ENCODE data around the gene PIGN. TPM values are rescaled to one million over a fixed set of nuclear protein-coding genes. Genes with fewer than 3 reads are reported as not detected.

The PIGN gene
- total RNA-seq, 6 experiments from 2014 or later, result 8.2 to 17.8 (median 13.0) TPM

DNA sequence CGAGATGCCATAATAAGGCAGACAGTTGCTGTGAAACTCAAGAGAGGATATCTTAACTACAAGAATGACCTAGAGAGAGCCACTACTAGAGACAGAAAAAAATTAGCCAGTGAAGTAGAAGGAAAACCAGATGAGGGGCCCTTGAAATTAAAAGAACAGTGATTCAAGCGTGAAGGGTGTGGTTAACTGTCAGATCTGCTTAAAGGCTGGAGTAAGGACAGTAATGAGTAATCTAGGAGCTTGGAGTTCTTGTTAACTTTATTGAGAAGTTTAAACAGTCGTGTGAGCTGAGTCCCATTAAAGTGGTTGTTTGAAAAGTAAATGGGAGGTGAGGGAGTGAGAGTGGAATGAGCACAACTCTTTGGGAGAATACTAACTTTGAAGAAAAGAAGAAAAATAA lies 21.3 kb downstream of the PIGN start:
- WGBS (ENCODE audit: insufficient coverage, low coverage, low lambda C conversion rate, missing lambda C conversion rate), result 94% methylated on average over 3 of the region's 3 CpGs
- no peak overlapping the region for H3K4me3 ChIP-seq
- H3K9me3 ChIP-seq, result no peaks in the 10 kb centered on the region
- H3K36me3 ChIP-seq, result no peaks in the 10 kb centered on the region
- TF ChIP-seq, protein P1, sequence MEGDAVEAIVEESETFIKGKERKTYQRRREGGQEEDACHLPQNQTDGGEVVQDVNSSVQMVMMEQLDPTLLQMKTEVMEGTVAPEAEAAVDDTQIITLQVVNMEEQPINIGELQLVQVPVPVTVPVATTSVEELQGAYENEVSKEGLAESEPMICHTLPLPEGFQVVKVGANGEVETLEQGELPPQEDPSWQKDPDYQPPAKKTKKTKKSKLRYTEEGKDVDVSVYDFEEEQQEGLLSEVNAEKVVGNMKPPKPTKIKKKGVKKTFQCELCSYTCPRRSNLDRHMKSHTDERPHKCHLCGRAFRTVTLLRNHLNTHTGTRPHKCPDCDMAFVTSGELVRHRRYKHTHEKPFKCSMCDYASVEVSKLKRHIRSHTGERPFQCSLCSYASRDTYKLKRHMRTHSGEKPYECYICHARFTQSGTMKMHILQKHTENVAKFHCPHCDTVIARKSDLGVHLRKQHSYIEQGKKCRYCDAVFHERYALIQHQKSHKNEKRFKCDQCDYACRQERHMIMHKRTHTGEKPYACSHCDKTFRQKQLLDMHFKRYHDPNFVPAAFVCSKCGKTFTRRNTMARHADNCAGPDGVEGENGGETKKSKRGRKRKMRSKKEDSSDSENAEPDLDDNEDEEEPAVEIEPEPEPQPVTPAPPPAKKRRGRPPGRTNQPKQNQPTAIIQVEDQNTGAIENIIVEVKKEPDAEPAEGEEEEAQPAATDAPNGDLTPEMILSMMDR (IDR thresholded peaks at IDR 0.05), result no peak
- TF ChIP-seq POLR2A (IDR thresholded peaks at IDR 0.05), result no peak
- ATAC-seq, result no peak
- no peak for DNase-seq
- H3K27me3 ChIP-seq, result no peaks in the 10 kb centered on the region
- intact Hi-C loops (cut with DNase I), result no loop called here
- H3K27ac ChIP-seq, result no peak overlapping the region
- no peaks in the 10 kb centered on the region for H3K4me1 ChIP-seq

DNA sequence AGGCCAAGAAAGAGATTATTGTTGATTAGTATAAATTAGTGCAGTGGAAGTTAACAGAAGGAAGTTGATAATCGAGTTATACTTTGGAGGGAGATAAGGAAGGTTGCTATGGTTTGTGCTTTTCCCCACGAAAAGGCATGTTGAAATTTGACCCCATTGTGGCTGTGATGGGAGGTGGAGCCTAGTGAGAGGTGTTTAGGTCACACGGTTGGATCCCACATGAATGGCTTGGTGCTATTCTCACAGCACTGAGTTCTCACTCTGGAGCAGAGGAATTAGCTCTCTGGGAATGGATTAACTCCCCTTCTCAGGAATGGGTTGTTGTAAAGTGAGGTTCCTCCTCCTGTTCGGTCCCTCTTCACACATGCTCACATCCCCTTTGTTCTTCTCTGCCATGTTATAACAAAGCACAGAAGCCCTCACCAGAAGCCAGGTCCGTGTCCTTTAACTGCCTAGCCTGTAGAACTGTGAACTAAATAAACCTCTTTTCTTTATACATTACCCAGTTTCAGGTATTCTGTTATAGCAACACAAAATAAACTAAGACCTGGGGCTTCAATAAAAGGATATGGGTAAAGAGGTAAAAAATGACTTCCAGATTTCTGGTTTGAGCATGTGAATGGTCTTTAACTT lies 21.9 kb downstream of the PIGN start:
- Histone ChIP-seq H3K36me3 (no peaks in the 10 kb centered on the region), H3K4me3 (no peak overlapping the region), H3K27me3 (no peaks in the 10 kb centered on the region), H3K9me3 (no peaks in the 10 kb centered on the region), H3K4me1 (no peaks in the 10 kb centered on the region), H3K27ac (no peak overlapping the region)
- TF ChIP-seq, protein P1 (IDR thresholded peaks at IDR 0.05), result no peak
- no peak for TF ChIP-seq POLR2A (IDR thresholded peaks at IDR 0.05)
- ATAC-seq, result no peak
- intact Hi-C loops (cut with DNase I), result no loop called here
- no peak for DNase-seq
- WGBS (ENCODE audit: insufficient coverage, low coverage, low lambda C conversion rate, missing lambda C conversion rate), result 66% methylated on average over 4 of the region's 5 CpGs

DNA sequence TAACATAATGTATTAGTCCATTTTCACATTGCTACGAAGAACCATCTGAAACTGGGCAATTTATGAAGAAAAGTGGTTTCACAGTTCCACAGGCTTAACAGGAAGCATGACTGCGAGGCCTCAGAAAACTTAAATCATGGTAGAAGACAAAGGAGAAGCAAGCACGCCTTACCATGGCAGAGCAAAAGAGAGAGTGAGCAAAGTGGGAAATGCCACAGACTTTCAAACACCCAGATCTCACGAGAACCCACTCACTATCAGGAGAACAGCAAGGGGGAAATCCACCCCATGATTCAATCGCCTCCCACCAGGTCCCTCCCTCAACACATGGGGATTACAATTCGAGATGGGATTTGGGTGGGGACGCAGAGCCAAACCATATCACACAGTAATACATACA lies 22.5 kb downstream of the PIGN start:
- H3K27me3 ChIP-seq, result no peaks in the 10 kb centered on the region

DNA sequence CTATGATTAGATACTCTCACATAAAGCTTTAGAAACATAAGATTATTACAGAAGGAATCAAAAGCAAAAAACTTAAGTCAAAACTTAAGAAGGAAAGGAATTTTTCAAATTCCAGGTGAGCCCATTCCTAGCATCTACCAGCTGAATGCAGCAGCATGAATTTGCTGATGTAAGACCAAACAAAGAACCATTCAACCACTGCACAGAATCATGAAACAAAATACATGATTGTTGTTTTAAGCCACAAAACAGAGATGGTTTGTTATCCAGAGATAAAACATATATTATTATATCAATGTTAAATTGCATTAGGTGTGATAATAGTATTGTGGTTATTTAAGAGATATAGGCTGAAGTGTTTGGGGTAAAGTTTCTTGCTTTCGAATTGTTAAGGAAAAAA lies 29.0 kb downstream of the PIGN start:
- intact Hi-C loops (cut with DNase I), result no loop called here

More for the DNA sequence above, 22.5 kb downstream of the PIGN start:
- 92% methylated on average over 7 of the region's 7 CpGs for WGBS (ENCODE audit: insufficient coverage, low coverage, low lambda C conversion rate, missing lambda C conversion rate)
- no peak for ATAC-seq
- Histone ChIP-seq H3K4me1 (no peaks in the 10 kb centered on the region), H3K9me3 (no peaks in the 10 kb centered on the region), H3K4me3 (no peak overlapping the region), H3K36me3 (no peaks in the 10 kb centered on the region), H3K27ac (no peak overlapping the region)
- no peak for DNase-seq
- TF ChIP-seq POLR2A (IDR thresholded peaks at IDR 0.05), result no peak
- TF ChIP-seq, protein P1 (IDR thresholded peaks at IDR 0.05), result no peak
- intact Hi-C loops (cut with DNase I), result no loop called here

More for the DNA sequence above, 29.0 kb downstream of the PIGN start:
- ATAC-seq (no peak), DNase-seq (no peak)
- Histone ChIP-seq H3K4me1 (no peaks in the 10 kb centered on the region), H3K36me3 (no peaks in the 10 kb centered on the region), H3K27me3 (no peaks in the 10 kb centered on the region), H3K27ac (no peak overlapping the region), H3K9me3 (no peaks in the 10 kb centered on the region), H3K4me3 (no peak overlapping the region)
- TF ChIP-seq, protein P1 (IDR thresholded peaks at IDR 0.05), result no peak
- TF ChIP-seq POLR2A (IDR thresholded peaks at IDR 0.05), result no peak
- 78% methylated on average over 1 of the region's 1 CpG for WGBS (ENCODE audit: insufficient coverage, low coverage, low lambda C conversion rate, missing lambda C conversion rate)
